Activated T-cell treated with anti-CD3 and anti-CD28 coated beads for 1 hour (primary cell): ENCODE measurements around the gene SIAH3.

ENCODE experiments used
- DNase-seq: peaks from one replicate; pipeline ENCODE4 v3.0.0-alpha.2; 2020; ENCODE audit warnings: low read depth

The SIAH3 gene

GRCh38 chr13:45742985-45743384 is 108.6 kb downstream of the SIAH3 start:
- DNase-seq: no peak

DNA sequence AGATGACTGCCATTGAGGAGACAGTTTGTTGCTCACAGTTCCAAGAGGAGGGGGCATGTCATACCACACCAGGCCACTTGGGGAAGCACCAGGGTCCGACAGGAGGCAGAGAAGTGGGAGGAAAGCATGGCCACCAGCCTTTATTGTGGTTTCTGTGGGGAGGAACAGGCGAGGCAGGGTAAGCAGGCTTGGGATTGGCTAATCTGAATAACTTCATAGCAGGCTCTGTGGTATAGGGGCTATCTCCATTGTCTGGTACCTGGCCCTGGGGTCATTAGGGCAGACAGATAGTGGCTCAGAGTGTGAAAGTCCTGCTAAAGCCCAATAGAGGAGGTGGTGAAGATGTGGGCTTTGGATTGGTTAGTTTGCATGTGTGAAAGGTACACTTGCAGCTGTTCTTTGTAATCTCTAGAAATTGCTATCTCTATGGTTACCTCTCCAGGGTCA is 114.0 kb downstream of the SIAH3 start:
- no peak for DNase-seq

- no peak for DNase-seq
Measured at GRCh38 chr13:45733361-45733760, 118.2 kb downstream of the SIAH3 start.

DNA sequence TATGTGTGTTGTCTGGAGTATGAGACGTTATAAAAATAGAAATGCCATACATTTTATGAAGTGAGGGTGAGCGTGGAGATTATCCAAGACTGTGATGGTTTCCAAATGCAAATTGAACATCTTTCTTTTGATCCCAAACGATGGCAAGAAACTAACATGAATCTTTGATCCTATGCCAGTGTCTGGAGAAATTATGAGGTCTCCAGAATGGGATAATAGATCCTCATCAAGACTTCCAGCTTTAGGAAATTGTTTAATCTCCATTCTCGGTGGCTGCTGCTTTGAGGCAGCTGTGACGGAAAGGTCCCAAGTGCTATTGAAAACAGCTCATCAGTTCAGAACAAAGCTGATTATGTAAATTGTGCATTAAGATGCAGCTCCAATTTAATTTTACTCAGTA is 118.6 kb downstream of the SIAH3 start:
- no peak for DNase-seq

- no peak for DNase-seq
Measured at GRCh38 chr13:45731455-45731854, 120.1 kb downstream of the SIAH3 start.

GRCh38 chr13:45728759-45729158 is 122.8 kb downstream of the SIAH3 start:
- DNase-seq: no peak
